GM13977 (cell line): ENCODE results near the gene PRKCE.
A peak's percentile ranks its signal among the peaks of the same experiment; 100 is the strongest.

Source experiments
- DNase-seq: peaks from one replicate; pipeline ENCODE4 v3.0.0; 2012; ENCODE audit warnings: low spot score
- CTCF ChIP-seq: IDR thresholded peaks from 2 replicates; pipeline ENCODE4 v1.5.1; 2012; ENCODE audit warnings: mild to moderate bottlenecking, control low read depth; ENCODE audit not compliant: insufficient read depth; ENCODE audit errors: extremely low read depth, missing control alignments
- in situ Hi-C: fragments of 300-500 bp; cut with MboI; formaldehyde crosslinking; loops from one replicate; pipeline ENCODE4 v1.12.0; 2022; ENCODE audit warnings: low sequenced_read_pairs, low pct_unique_long_range_greater_than_20kb, mixed read lengths, inconsistent platforms; ENCODE audit not compliant: unreplicated experiment

PRKCE gene

GRCh38 chr2:45802499-45803138 is 151.1 kb downstream of the PRKCE start:
- in situ Hi-C loops: no loop called here
- DNase-seq: no peak
- no peak for TF ChIP-seq CTCF

DNA sequence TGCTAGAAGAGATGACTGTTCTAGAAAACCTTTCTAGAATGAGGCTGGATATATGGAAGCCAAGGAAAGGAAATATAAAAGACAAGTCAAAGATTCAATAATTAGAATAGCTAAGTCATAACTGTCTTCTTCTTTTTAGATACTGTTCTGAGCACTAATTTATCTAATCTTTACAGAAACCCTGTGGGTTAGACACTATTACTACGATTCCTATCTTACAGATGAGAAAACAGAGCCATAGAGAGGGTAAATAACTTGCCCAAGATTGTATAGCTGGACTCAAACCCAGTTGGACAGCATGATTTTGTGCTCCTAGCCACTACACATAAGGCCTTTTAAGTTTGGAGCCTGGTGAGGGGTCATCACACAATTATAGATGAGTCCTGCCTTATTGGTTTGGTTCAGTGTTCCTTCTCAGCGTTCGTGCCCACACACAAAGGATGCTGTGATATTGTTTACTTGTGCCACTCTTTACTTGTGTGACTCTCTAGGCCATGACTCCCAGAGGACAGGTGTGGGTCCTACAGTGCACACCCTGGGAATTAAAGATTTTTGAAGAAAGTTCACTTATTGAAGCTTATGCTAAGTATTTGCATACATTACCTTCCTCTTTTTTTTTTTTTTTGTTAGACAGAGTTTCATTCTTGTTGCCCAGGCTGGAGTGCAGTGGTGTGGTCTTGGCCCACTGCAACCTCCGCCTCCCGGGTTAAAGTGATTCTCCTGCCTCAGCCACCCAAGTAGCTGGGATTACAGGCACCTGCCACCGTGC is 153.7 kb downstream of the PRKCE start:
- in situ Hi-C loops: no loop called here
- DNase-seq: no peak
- TF ChIP-seq CTCF: no peak

DNA sequence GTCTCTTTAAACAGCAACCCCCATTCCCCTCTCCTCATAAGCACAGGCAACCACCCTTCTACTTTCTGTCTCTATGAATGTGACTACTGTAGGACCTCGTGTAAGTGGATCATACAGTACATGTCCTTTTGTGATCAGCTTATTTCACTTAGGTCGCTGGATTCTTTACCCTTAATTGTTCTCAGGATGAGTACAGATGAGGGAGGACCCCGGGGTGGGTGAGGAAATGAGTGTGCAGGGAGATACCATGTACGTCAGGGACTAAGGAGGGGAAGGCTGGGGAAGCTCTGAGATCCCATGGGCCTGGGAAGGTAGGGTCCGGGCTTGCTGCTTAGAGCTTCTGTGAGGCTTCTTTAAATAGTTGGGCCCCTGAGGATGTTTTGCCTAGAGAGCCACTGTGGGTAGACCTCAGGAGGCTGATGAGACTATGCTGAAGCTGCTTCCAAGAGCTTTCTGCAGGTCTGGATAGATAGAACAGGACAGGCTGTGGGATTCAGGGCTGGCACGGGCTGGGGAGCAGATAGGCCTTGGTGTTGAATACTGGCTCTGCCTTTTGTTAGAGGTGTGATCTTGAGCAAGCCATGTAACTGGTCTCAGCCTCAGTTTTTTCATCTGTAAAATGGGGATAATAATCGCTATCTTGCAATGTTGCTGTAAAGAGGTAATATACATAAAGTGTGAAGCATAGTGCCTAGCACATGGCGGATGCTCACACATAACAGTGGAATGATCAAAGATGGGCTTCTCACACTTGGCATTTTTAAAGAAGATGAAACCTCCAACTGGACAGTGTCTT is 155.3 kb downstream of the PRKCE start:
- peak; percentile 57 for DNase-seq
- in situ Hi-C loops: no loop called here
- no peak for TF ChIP-seq CTCF

- DNase-seq: no peak
- no peak for TF ChIP-seq CTCF
- in situ Hi-C loops: no loop called here
These were observed 156.9 kb downstream of the PRKCE start for GRCh38 chr2:45808294-45808800.

- TF ChIP-seq CTCF: no peak
- DNase-seq: no peak
- in situ Hi-C loops: no loop called here
These were observed 157.7 kb downstream of the PRKCE start for GRCh38 chr2:45809205-45809604.

DNA sequence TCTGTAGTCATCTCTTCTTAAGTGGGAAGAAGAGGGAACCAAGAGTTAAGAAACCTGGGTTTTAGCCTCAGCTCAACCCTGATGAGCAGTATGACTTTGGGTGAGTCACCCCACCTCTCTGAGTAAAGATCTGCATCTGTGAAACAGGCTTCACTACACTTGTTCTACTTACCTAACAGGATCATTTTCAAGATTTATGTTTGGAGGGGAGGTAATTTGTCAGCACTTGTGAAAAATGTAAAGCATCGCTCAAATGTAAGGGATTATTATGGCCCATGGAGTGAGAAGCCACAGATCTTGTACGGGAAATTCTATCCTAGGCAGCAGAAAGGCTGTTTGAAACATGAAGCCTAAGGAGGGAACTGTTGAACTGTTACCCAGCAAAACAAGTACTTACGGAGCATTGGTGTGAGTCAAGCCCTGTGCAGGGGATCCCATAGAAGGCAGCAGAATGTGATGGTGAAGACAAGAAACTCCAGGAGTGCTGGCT is 160.6 kb downstream of the PRKCE start:
- no peak for DNase-seq
- no peak for TF ChIP-seq CTCF
- in situ Hi-C loops: no loop called here
